Neuron (in vitro differentiated cells): Measurements from ENCODE around the gene LRRC40.

Experiments used
- H2AFZ ChIP-seq: one replicate; pipeline ENCODE4 v1.6.1; 2013; ENCODE audit warnings: low read depth, mild to moderate bottlenecking, inconsistent platforms, low read length, moderate library complexity
- H3K27me3 ChIP-seq: one replicate; pipeline ENCODE4 v1.6.1; 2013; ENCODE audit warnings: low read length; ENCODE audit not compliant: insufficient read depth
- H3K36me3 ChIP-seq: one replicate; pipeline ENCODE4 v1.6.1; 2013; ENCODE audit warnings: low read length; ENCODE audit not compliant: insufficient read depth
- H3K4me1 ChIP-seq: one replicate; pipeline ENCODE4 v1.6.1; 2013; ENCODE audit warnings: low read length; ENCODE audit not compliant: insufficient read depth
- H3K4me3 ChIP-seq: 2 replicates; pipeline ENCODE4 v1.5.1; 2013; ENCODE audit warnings: mild to moderate bottlenecking, low read length, moderate library complexity
- H3K9me3 ChIP-seq: one replicate; pipeline ENCODE4 v1.6.1; 2013; ENCODE audit warnings: low read length

Gene LRRC40

DNA sequence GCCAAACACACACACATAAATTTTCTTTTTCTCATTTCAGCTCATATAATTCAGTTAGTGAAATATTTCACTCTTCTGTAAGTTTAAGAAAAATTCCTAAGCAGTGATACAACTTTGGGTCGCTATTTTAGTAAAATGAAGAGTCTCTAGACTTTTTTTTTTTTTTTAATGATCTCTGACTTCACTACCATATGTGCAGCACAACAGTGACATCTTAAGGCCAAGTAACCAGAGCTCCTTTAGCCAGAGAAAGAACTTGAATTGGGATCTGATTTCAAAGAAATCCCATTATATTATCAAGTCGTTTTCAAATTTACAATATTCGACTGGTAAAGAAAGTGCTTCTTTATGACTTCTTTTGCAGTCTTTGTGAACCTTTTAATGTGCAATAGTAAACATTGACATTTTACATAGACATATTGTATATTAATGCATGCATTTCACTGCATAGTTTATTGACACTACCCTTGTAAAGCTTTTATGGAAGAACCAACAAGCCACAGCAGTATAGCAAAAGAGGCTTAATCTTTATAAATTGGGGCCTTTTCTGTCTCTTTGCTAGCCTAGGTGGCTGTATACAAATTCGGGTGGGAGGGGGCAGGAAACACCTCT lies 62.2 kb downstream of the LRRC40 start:
- Histone ChIP-seq H2AFZ (no peak overlapping the region), H3K4me1 (peaks cover 10% of the 10 kb centered on the region), H3K9me3 (no peaks in the 10 kb centered on the region), H3K4me3 (no peak overlapping the region), H3K27me3 (no peaks in the 10 kb centered on the region), H3K36me3 (peaks cover 16% of the 10 kb centered on the region)

DNA sequence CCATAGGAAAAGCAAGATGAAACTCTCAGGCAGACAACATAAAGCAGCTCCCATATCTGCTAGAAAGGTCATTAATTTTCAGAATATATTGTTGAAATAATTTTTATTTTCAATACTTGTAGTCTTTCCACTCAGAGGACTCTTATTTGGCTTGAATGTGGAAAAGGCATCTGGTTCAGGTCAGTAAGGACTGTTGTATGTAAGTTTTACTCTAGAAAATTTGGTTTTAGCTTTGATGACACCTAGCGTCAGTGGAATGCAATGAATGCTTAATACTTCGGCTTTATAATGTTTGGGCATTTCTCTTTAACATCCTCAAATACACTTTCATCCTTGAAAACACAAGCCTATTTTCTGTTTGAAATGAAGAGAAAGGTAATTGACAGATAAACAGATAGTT lies 63.3 kb downstream of the LRRC40 start:
- Histone ChIP-seq H3K4me3 (no peak overlapping the region), H3K4me1 (peaks cover 10% of the 10 kb centered on the region), H3K36me3 (peaks cover 6% of the 10 kb centered on the region), H3K27me3 (no peaks in the 10 kb centered on the region), H2AFZ (no peak overlapping the region), H3K9me3 (no peaks in the 10 kb centered on the region)

DNA sequence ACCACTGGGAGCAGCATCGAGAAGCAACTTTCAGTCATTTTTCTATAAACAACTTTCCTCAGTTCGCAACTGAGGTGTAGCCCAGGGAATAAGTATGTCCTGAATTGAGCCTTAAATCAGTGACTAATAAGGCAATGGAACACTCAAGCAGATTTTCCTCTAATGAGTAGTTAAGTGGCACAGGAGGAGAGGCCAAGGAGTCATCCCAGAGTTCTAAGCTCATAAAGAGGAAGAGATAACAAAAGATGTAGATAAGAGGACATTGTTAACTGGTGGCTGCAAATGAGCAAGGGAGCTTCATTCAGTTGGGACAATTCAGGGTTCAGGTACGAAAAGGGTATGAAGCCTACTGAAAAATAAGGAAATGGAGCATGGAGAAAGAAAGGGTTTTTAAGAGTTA lies 64.5 kb downstream of the LRRC40 start:
- Histone ChIP-seq H3K9me3 (no peaks in the 10 kb centered on the region), H3K36me3 (peaks cover 4% of the 10 kb centered on the region), H3K4me3 (no peak overlapping the region), H2AFZ (no peak overlapping the region), H3K4me1 (peaks cover 10% of the 10 kb centered on the region), H3K27me3 (no peaks in the 10 kb centered on the region)

DNA sequence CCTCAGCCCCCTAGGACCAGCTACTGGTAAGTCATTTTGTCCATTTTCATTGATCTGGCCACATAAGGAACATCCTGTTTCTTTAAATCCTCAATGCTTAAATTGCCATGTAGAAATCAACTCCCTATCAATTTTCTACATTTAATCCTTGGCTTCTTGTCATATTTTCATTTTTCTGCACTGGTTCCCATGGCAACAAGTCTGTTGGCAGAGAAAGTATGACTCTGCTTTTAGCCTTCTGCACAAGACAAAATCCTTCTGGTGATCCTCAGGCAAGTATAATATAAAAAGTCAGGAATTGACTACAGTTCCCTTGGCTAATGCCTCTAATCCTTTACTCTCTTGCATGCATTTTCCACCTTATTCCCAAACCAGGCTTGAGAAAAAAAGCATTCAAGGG lies 65.0 kb downstream of the LRRC40 start:
- H3K27me3 ChIP-seq: no peaks in the 10 kb centered on the region
- no peak overlapping the region for H3K4me3 ChIP-seq
- peaks cover 10% of the 10 kb centered on the region for H3K4me1 ChIP-seq
- H2AFZ ChIP-seq: no peak overlapping the region
- H3K36me3 ChIP-seq: peaks cover 4% of the 10 kb centered on the region
- H3K9me3 ChIP-seq: no peaks in the 10 kb centered on the region

DNA sequence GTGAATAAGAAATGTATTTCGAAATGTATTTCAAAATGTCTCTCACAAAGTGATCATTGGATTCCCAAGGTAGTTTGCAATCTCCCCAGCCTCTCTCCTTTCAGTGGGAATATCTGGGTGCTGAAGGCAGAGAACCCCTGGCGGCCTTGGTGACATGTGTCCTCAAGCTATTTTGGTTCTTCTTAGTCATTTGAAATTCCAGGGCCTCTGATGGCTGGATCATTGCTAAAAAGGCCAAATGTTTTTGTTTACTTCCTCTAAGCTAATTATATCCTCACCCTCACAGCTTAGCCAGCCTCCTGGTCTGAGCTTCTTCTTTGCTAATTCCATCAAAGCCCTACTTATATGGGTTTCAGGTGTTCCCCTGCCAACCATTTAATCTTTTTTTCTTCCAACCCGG lies 71.2 kb downstream of the LRRC40 start:
- Histone ChIP-seq H3K4me1 (no peaks in the 10 kb centered on the region), H2AFZ (no peak overlapping the region), H3K27me3 (no peaks in the 10 kb centered on the region), H3K36me3 (no peaks in the 10 kb centered on the region), H3K9me3 (no peaks in the 10 kb centered on the region), H3K4me3 (no peak overlapping the region)

DNA sequence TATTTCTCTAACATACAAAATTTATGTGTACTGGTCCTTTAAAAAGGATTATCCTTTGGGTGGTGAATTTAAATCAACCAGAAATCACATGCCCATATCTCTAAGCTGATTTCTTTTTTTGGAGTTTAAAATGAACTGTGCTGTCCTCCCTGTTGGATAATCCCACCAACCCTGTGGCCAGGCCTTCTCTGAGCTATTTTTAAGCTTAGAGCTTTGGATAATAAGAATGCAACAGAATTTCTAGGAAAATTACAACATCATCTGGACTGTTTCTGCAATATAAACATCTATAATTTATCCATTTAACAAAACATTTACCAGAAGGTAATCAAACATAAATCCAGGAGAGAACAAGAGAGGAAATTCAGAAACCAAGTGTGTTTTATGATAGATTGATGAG lies 88.3 kb downstream of the LRRC40 start:
- Histone ChIP-seq H3K4me3 (no peak overlapping the region), H2AFZ (no peak overlapping the region), H3K27me3 (no peaks in the 10 kb centered on the region), H3K4me1 (no peaks in the 10 kb centered on the region), H3K9me3 (no peaks in the 10 kb centered on the region), H3K36me3 (no peaks in the 10 kb centered on the region)

DNA sequence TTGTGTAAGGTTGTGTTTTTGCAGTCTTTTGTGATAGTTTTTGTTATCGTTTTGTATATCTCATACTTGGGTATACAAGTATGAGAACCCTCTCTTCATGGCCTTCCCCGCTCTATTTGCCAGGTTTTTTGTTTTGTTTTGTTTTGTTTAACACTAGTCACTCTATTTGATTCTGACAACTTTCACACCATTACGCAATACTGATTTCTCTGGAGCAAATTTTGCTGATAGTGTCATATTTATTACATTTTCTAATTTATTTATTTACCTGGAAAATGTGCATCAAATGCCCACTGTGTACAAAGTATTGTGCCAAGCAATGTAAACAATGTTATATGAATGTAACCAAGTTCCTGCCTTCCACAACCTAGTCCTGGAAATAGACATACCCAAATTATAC lies 90.1 kb downstream of the LRRC40 start:
- H3K27me3 ChIP-seq: no peaks in the 10 kb centered on the region
- no peaks in the 10 kb centered on the region for H3K9me3 ChIP-seq
- H3K36me3 ChIP-seq: no peaks in the 10 kb centered on the region
- H3K4me1 ChIP-seq: no peaks in the 10 kb centered on the region
- no peak overlapping the region for H3K4me3 ChIP-seq
- no peak overlapping the region for H2AFZ ChIP-seq

DNA sequence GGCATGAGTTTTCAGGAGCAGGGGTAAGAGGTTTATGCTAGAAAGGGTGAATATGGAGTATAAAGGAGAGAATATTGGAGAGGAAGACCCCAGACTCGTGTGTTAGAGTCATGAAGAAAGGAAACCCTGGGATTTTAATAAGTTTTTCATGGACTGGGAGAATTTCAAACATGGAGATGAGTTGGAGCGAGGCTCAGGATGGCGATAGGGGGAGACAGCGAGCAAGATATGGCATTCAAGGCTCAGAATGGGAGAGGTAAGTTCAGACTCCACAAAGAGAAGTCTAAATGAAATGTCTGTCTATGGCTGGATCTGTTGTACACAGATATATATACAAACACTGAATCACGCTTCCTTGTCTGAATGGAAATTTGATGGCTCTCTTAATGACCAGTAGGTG lies 92.5 kb downstream of the LRRC40 start:
- Histone ChIP-seq H2AFZ (no peak overlapping the region), H3K4me3 (no peak overlapping the region), H3K4me1 (no peaks in the 10 kb centered on the region), H3K27me3 (no peaks in the 10 kb centered on the region), H3K9me3 (no peaks in the 10 kb centered on the region), H3K36me3 (no peaks in the 10 kb centered on the region)

DNA sequence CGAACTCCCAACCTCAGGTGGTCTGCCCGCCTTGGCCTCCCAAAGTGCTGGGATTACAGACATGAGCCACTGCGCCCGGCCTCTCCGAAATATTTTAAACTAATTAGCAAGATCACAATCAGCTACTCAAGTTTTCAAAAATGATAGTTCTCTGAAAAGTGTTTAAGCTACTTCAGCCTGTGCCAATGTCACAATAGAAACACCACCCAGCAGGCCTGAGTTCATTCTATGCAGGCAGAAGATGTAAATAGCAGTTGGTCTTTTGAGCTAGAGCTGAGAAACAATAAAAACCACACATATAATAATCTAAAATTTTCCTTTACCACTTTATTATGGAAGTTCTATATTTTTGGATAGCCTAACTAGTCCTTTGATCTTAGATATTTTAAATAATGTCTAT lies 96.1 kb downstream of the LRRC40 start:
- Histone ChIP-seq H3K4me3 (no peak overlapping the region), H3K36me3 (no peaks in the 10 kb centered on the region), H3K4me1 (no peaks in the 10 kb centered on the region), H3K27me3 (no peaks in the 10 kb centered on the region), H2AFZ (no peak overlapping the region), H3K9me3 (no peaks in the 10 kb centered on the region)

DNA sequence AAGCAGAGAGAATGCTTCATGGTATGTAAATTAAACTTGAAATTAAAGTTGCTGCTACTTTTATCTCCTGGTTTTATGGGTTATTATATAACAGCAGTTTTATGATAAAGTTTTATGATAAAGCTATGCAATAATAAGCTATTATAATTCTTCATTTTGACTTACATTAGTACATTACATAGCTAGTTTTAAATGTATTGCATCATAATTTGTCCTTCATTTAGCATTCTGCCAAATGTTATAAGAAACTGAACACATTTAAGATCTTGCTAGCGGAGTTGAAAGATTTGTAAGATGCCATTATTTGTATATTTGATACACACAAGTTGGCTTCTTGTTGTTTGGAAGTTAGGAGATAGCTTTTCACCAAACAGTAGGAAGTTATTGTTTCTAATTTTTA lies 101.6 kb downstream of the LRRC40 start:
- Histone ChIP-seq H3K9me3 (no peaks in the 10 kb centered on the region), H3K4me1 (no peaks in the 10 kb centered on the region), H3K4me3 (no peak overlapping the region), H2AFZ (no peak overlapping the region), H3K27me3 (no peaks in the 10 kb centered on the region), H3K36me3 (no peaks in the 10 kb centered on the region)

DNA sequence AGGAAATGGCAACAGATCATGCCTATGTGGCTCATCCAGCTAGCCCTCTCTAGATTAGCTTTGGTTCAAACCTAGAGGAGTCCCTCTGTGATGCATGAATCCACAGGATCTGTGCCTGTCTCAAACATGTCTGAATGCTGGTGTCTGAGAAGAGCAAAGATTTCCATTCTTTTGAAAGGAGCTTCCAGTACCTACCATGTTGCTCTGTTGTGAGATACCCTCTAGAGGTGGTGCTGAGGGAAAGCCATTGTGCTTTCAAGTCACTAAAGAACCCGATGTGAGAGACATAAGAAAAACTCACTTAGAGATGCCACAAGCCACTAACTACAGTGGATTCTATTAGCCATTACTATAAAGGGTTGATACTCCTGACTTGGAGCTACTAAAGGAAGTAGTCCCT lies 103.6 kb downstream of the LRRC40 start:
- no peaks in the 10 kb centered on the region for H3K27me3 ChIP-seq
- H3K36me3 ChIP-seq: no peaks in the 10 kb centered on the region
- H3K9me3 ChIP-seq: no peaks in the 10 kb centered on the region
- H3K4me3 ChIP-seq: no peak overlapping the region
- H3K4me1 ChIP-seq: no peaks in the 10 kb centered on the region
- H2AFZ ChIP-seq: no peak overlapping the region

DNA sequence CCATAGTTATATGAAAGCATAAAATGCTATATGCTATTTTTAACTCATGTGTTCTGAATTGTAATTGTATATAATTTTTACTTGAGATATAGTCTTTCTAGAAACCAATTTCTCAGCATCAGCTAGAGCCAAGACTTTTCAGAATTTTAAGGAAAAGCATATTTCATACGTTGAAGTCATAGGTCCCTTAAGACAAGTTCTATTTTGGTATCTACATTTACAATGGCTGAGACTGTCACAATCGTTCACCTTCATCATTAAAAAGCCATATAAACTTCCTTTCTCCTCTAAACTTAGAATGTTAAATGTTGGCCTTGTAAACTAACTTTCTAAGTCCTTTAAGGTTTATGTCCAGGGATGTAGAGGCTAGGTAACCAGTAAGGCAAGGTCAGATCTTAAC lies 104.1 kb downstream of the LRRC40 start:
- no peaks in the 10 kb centered on the region for H3K27me3 ChIP-seq
- H3K36me3 ChIP-seq: no peaks in the 10 kb centered on the region
- no peaks in the 10 kb centered on the region for H3K9me3 ChIP-seq
- H3K4me1 ChIP-seq: no peaks in the 10 kb centered on the region
- H3K4me3 ChIP-seq: no peak overlapping the region
- no peak overlapping the region for H2AFZ ChIP-seq
